Measurements from ENCODE around the gene BOD1.

DNA sequence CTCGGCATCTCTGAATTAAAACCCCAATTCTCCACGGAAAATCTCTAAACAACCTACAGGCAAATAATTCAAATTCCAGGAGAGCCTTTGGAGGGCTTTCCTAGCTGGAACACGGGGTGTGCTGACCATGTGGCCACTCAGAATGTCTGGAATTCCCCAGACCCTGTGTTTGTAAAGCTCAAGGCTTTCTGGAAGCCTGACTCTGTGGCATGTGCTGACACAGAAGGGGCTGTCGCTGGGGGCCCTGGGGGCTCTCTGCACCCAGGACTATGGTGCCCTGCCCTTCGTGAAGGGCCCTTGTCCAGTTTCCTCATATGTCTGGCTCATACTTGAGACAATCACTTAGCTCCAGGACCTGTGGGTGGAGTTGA lies 29.0 kb upstream of the BOD1 start:
- TF ChIP-seq EZH2 (IDR thresholded peaks at IDR 0.05): no peak
- TF ChIP-seq POLR2AphosphoS5 (IDR thresholded peaks at IDR 0.05; ENCODE audit: borderline replicate concordance, low read depth, low read length): no peak
- TF ChIP-seq FOXP2 (optimal IDR thresholded peaks at IDR 0.05; ENCODE audit: control extremely low read depth, extremely low read length, insufficient read depth): no peak

Data from SK-N-MC (cell line).